CD14-positive monocyte (primary cell): ENCODE data around the gene KCNMA1. TPM values are rescaled to one million over a fixed set of nuclear protein-coding genes. Genes with fewer than 3 reads are reported as not detected.

Experiments
- DNase-seq, 3 donors: peaks; one replicate each; pipeline ENCODE4 v3.0.0-alpha.2; 2011 to 2022
- H2AFZ ChIP-seq: 2 replicates; pipeline ENCODE4 v1.6.0; 2012; ENCODE audit warnings: mild to moderate bottlenecking, low read depth, low read length, inconsistent platforms; ENCODE audit not compliant: insufficient read depth, poor library complexity, severe bottlenecking
- H3K27ac ChIP-seq, 2 donors: 1 replicate in 1 of 2; 2 replicates in 1 of 2; pipeline ENCODE4 v1.5.1; 2012 to 2013; ENCODE audit warnings: low read length in 2 of 2, control low read depth in 1 of 2, inconsistent platforms in 1 of 2, low read depth in 1 of 2, mild to moderate bottlenecking in 1 of 2
- H3K27me3 ChIP-seq, 2 donors: one replicate each; pipeline versions ENCODE4 v1.6.0 to v1.6.1; 2011 to 2013; ENCODE audit warnings: low read length in 2 of 2; ENCODE audit not compliant: control insufficient read depth in 2 of 2, insufficient read depth in 2 of 2
- H3K36me3 ChIP-seq, 2 donors: replicated peaks in 1 of 2; 1 replicate in 1 of 2; 2 replicates in 1 of 2; pipeline versions ENCODE4 v1.5.1 to v1.6.1; 2012 to 2013; ENCODE audit warnings: low read length in 2 of 2, control low read depth in 1 of 2, inconsistent platforms in 1 of 2, mild to moderate bottlenecking in 1 of 2; ENCODE audit not compliant: insufficient read depth in 2 of 2, control insufficient read depth in 1 of 2
- H3K4me1 ChIP-seq, 2 donors: 1 replicate in 1 of 2; 2 replicates in 1 of 2; pipeline versions ENCODE4 v1.5.1 to v1.6.1; 2012 to 2013; ENCODE audit warnings: low read length in 2 of 2, control low read depth in 1 of 2, inconsistent platforms in 1 of 2, mild to moderate bottlenecking in 1 of 2, moderate library complexity in 1 of 2; ENCODE audit not compliant: insufficient read depth in 2 of 2, control insufficient read depth in 1 of 2
- H3K4me2 ChIP-seq: replicated peaks from 2 replicates; pipeline ENCODE3; 2012; ENCODE audit warnings: low read length, moderate library complexity, mild to moderate bottlenecking; ENCODE audit not compliant: poor library complexity, severe bottlenecking; ENCODE audit errors: extremely low read depth
- H3K4me3 ChIP-seq, 3 experiments: fragments of 200-600 bp in 1 of 3; sonication (generic) in 1 of 3; replicated peaks in 1 of 3; 1 replicate in 2 of 3; 2 replicates in 1 of 3; pipeline ENCODE4 v1.5.1; 2011 to 2013; ENCODE audit warnings: low read length in 3 of 3, mild to moderate bottlenecking in 3 of 3, control low read depth in 2 of 3, low read depth in 2 of 3, inconsistent platforms in 1 of 3, moderate library complexity in 1 of 3
- H3K79me2 ChIP-seq: 2 replicates; pipeline ENCODE4 v1.6.0; 2012; ENCODE audit warnings: mild to moderate bottlenecking, control low read depth, inconsistent platforms, low read length, moderate library complexity; ENCODE audit not compliant: insufficient read depth
- H3K9ac ChIP-seq: 2 replicates; pipeline ENCODE4 v1.6.0; 2017; ENCODE audit warnings: low read length, mild to moderate bottlenecking; ENCODE audit not compliant: insufficient read depth, poor library complexity, severe bottlenecking
- H3K9me3 ChIP-seq, 2 donors: replicated peaks in 1 of 2; 1 replicate in 1 of 2; 2 replicates in 1 of 2; pipeline versions ENCODE4 v1.5.1 to v1.6.1; 2012 to 2013; ENCODE audit warnings: low read length in 2 of 2, control low read depth in 1 of 2; ENCODE audit not compliant: control insufficient read depth in 1 of 2, insufficient read depth in 1 of 2
- H4K20me1 ChIP-seq: 2 replicates; pipeline ENCODE4 v1.6.0; 2012; ENCODE audit warnings: mild to moderate bottlenecking, low read length, control low read depth, moderate library complexity; ENCODE audit not compliant: insufficient read depth
- H3K27ac Mint-ChIP-seq, 7 donors: one replicate each; pipeline ENCODE4 v1.8.0; 2020; ENCODE audit warnings: mild to moderate bottlenecking in 7 of 7, mixed read lengths in 7 of 7, moderate library complexity in 6 of 7, inconsistent platforms in 2 of 7
- H3K27me3 Mint-ChIP-seq, 3 donors: one replicate each; pipeline ENCODE4 v1.8.0; 2021 to 2022; ENCODE audit warnings: low read depth in 3 of 3, mild to moderate bottlenecking in 3 of 3, mixed read lengths in 3 of 3, moderate library complexity in 3 of 3, inconsistent platforms in 1 of 3
- H3K36me3 Mint-ChIP-seq, 2 donors: one replicate each; pipeline ENCODE4 v1.8.0; 2020; ENCODE audit warnings: mixed read lengths in 2 of 2, inconsistent platforms in 1 of 2, mild to moderate bottlenecking in 1 of 2
- H3K4me1 Mint-ChIP-seq: one replicate; pipeline ENCODE4 v1.8.0; 2020; ENCODE audit warnings: mild to moderate bottlenecking, mixed read lengths
- H3K4me3 Mint-ChIP-seq, 2 donors: one replicate each; pipeline ENCODE4 v1.8.0; 2020; ENCODE audit warnings: mild to moderate bottlenecking in 2 of 2, mixed read lengths in 2 of 2, moderate library complexity in 1 of 2
- H3K9me3 Mint-ChIP-seq, 7 donors: one replicate each; pipeline ENCODE4 v1.8.0; 2020 to 2022; ENCODE audit warnings: mixed read lengths in 7 of 7, mild to moderate bottlenecking in 6 of 7, moderate library complexity in 6 of 7, inconsistent platforms in 2 of 7
- CTCF ChIP-seq: fragments of 200-600 bp; IDR thresholded peaks from one replicate; pipeline ENCODE4 v1.8.0; 2022; ENCODE audit warnings: antibody characterized with exemption, mild to moderate bottlenecking
- WGBS: methylation state at CpG from one replicate; pipeline ENCODE4 v1.1.5; 2013; ENCODE audit warnings: missing lambda C conversion rate; ENCODE audit not compliant: insufficient coverage; 5-methylcytosine and 5-hydroxymethylcytosine counted together
- intact Hi-C, 2 donors: fragments of 100-400 bp; cut with micrococcal nuclease; formaldehyde crosslinking; loops; one replicate each; pipeline versions ENCODE4 v1.15.0 to v1.15.1; 2023
- polyA plus RNA-seq, 3 donors: library from polyadenylated mRNA; depleted of rRNA in 1 of 3; unstranded in 2 of 3; stranded (reverse) in 1 of 3; fragments of 300-500 nt in 2 of 3; fragments of >200 nt in 1 of 3; fragmentation: Illumina TruSeq in 2 of 3; gene quantifications; 1 replicate in 2 of 3; 2 replicates in 1 of 3; pipeline ENCODE4 v1.2.3, GENCODE V29; 2012 to 2021

The KCNMA1 gene
- polyA plus RNA-seq, 3 donors, result 0.11 to 1.0 TPM; not detected in 1

- Histone ChIP-seq H3K27me3 (no peaks in the 10 kb centered on the region), H3K9ac (no peak overlapping the region), H4K20me1 (no peaks in the 10 kb centered on the region), H2AFZ (no peak overlapping the region), H3K27ac (no peak overlapping the region), H3K79me2 (no peaks in the 10 kb centered on the region), H3K4me1 (no peaks in the 10 kb centered on the region), H3K36me3 (no peaks in the 10 kb centered on the region), H3K4me3 (no peak overlapping the region), H3K9me3 (no peaks in the 10 kb centered on the region), H3K4me2 (no peak overlapping the region)
- DNase-seq, result no peak
- peaks cover 8% of the 10 kb centered on the region in 3 donors for H3K27me3 Mint-ChIP-seq
- no peak for TF ChIP-seq CTCF
- no peaks in the 10 kb centered on the region for H3K36me3 Mint-ChIP-seq
- intact Hi-C loops, result no loop called here
- 88% methylated on average over 1 of the region's 5 CpGs for WGBS
- H3K27ac Mint-ChIP-seq, result no peak overlapping the region
- H3K4me1 Mint-ChIP-seq, result no peaks in the 10 kb centered on the region
- H3K9me3 Mint-ChIP-seq, result peaks cover 0 to 1% (median 0%) of the 10 kb centered on the region in 7 donors
- no peak overlapping the region for H3K4me3 Mint-ChIP-seq
Observed at GRCh38 chr10:77099136-77099535, 538.5 kb downstream of the KCNMA1 start.

GRCh38 chr10:77097625-77098024 is 540.0 kb downstream of the KCNMA1 start:
- DNase-seq, result no peak
- no peak overlapping the region for H2AFZ ChIP-seq
- no peaks in the 10 kb centered on the region for H3K4me1 Mint-ChIP-seq
- no peak overlapping the region for H3K27ac Mint-ChIP-seq
- peaks cover 4 to 8% (median 8%) of the 10 kb centered on the region in 3 donors for H3K27me3 Mint-ChIP-seq
- H3K27me3 ChIP-seq, result no peaks in the 10 kb centered on the region
- H3K4me3 ChIP-seq, result no peak overlapping the region
- no peaks in the 10 kb centered on the region for H4K20me1 ChIP-seq
- H3K4me3 Mint-ChIP-seq, result no peak overlapping the region
- H3K9ac ChIP-seq, result no peak overlapping the region
- peaks cover 0 to 1% (median 0%) of the 10 kb centered on the region in 7 donors for H3K9me3 Mint-ChIP-seq
- H3K9me3 ChIP-seq, result no peaks in the 10 kb centered on the region
- intact Hi-C loops, result no loop called here
- H3K79me2 ChIP-seq, result no peaks in the 10 kb centered on the region
- no peaks in the 10 kb centered on the region for H3K36me3 Mint-ChIP-seq
- H3K4me2 ChIP-seq, result no peak overlapping the region
- TF ChIP-seq CTCF, result no peak
- H3K36me3 ChIP-seq, result no peaks in the 10 kb centered on the region
- 100% methylated on average over 1 of the region's 1 CpG for WGBS
- no peaks in the 10 kb centered on the region for H3K4me1 ChIP-seq
- H3K27ac ChIP-seq, result no peak overlapping the region
